NB4 (cell line): Measurements from ENCODE around the gene TSPAN18.

Experiments
- CTCF ChIP-seq: IDR thresholded peaks from one replicate; pipeline ENCODE4 v1.5.1; 2012; ENCODE audit warnings: low read depth, low read length
- POLR2A ChIP-seq: IDR thresholded peaks from 2 replicates; pipeline ENCODE4 v1.6.1; 2011; ENCODE audit warnings: mild to moderate bottlenecking; ENCODE audit not compliant: insufficient read length; ENCODE audit errors: extremely low read depth

- TF ChIP-seq POLR2A = no peak
- TF ChIP-seq CTCF = no peak
These were observed 148.3 kb downstream of the TSPAN18 start for GRCh38 chr11:44875037-44875436.
